PC-3 (cell line): Measurements from ENCODE around the gene NOX1. TPM values are rescaled to one million over a fixed set of nuclear protein-coding genes. Genes with fewer than 3 reads are reported as not detected.
A peak's percentile ranks its signal among the peaks of the same experiment; 100 is the strongest.

ENCODE experiments used
- ATAC-seq: fragments of 200-7000 bp; cut with Tn5 transposase; 2 replicates; pipeline ENCODE4 v1.9.1; 2020; ENCODE audit warnings: mild to moderate bottlenecking, moderate library complexity
- BruUV-seq: library from RNA; stranded (reverse); fragments of 400-500 nt; replicated peaks from 2 replicates; lab custom pipeline; 2021; lab: Mats Ljungman, UMichigan
- CTCF ChIA-PET: fragments of 300-600 bp; sonication (Branson Sonifier 250); formaldehyde crosslinking; loops from one replicate; lab custom pipeline; 2022; ENCODE audit warnings: antibody characterized with exemption; lab: Charles Lee
- POLR2A ChIA-PET: fragments of 300-600 bp; sonication (Branson Sonifier 250); formaldehyde crosslinking; loops from one replicate; lab custom pipeline; 2022; ENCODE audit warnings: antibody characterized with exemption; ENCODE audit not compliant: unreplicated experiment; lab: Charles Lee
- DNase-seq: peaks from one replicate; pipeline ENCODE4 v3.0.0-alpha.2; 2015
- H2AFZ ChIP-seq: fragments of 300-600 bp; sonication (generic); 2 replicates; pipeline ENCODE4 v1.6.0; 2016; ENCODE audit warnings: antibody characterized with exemption, low read length
- H3F3A ChIP-seq: fragments of 300-600 bp; sonication (generic); one replicate; pipeline ENCODE4 v1.6.0; 2017; ENCODE audit warnings: antibody characterized with exemption, low read length, control low read depth, mild to moderate bottlenecking; ENCODE audit not compliant: unreplicated experiment
- H3K27ac ChIP-seq: fragments of 300-600 bp; sonication (generic); 2 replicates; pipeline ENCODE4 v1.5.1; 2016; ENCODE audit warnings: mild to moderate bottlenecking, low read length
- H3K27me3 ChIP-seq: fragments of 300-600 bp; sonication (generic); 2 replicates; pipeline ENCODE4 v1.6.1; 2016; ENCODE audit warnings: low read length, mixed read lengths
- H3K36me3 ChIP-seq: fragments of 300-600 bp; sonication (generic); 2 replicates; pipeline ENCODE4 v1.6.1; 2016; ENCODE audit warnings: low read depth, mixed run types, low read length, mixed read lengths
- H3K4me1 ChIP-seq: fragments of 300-600 bp; sonication (generic); 2 replicates; pipeline ENCODE4 v1.5.1; 2016; ENCODE audit warnings: low read length; ENCODE audit not compliant: insufficient read depth
- H3K4me2 ChIP-seq: fragments of 300-600 bp; sonication (generic); 2 replicates; pipeline ENCODE4 v1.6.0; 2016; ENCODE audit warnings: low read length
- H3K4me3 ChIP-seq: fragments of 300-600 bp; sonication (generic); 2 replicates; pipeline ENCODE4 v1.5.1; 2016; ENCODE audit warnings: mild to moderate bottlenecking, low read length, mixed read lengths
- H3K79me2 ChIP-seq: fragments of 300-600 bp; sonication (generic); 2 replicates; pipeline ENCODE4 v1.6.1; 2017; ENCODE audit warnings: low read length, mixed read lengths
- H3K9ac ChIP-seq: fragments of 300-600 bp; sonication (generic); 2 replicates; pipeline ENCODE4 v1.6.0; 2016; ENCODE audit warnings: mild to moderate bottlenecking, low read length
- H3K9me2 ChIP-seq: fragments of 300-600 bp; sonication (generic); replicated peaks from 2 replicates; pipeline ENCODE4 v1.6.1; 2016; ENCODE audit warnings: mixed run types, low read length, mixed read lengths
- H3K9me3 ChIP-seq: fragments of 300-600 bp; sonication (generic); 2 replicates; pipeline ENCODE4 v1.6.1; 2016; ENCODE audit warnings: low read length, mixed read lengths
- H4K20me1 ChIP-seq: fragments of 300-600 bp; sonication (generic); 2 replicates; pipeline ENCODE4 v1.6.1; 2016; ENCODE audit warnings: low read length, mixed read lengths
- CTCF ChIP-seq: fragments of 300-600 bp; sonication (generic); conservative IDR thresholded peaks from 2 replicates; pipeline ENCODE4 v1.5.1; 2017; ENCODE audit warnings: antibody characterized with exemption, low read depth, mild to moderate bottlenecking, low read length
- EZH2 ChIP-seq: fragments of 300-600 bp; sonication (generic); IDR thresholded peaks from one replicate; pipeline ENCODE4 v1.6.1; 2017; ENCODE audit warnings: antibody characterized with exemption, mild to moderate bottlenecking, low read length; ENCODE audit not compliant: unreplicated experiment
- EZH2phosphoT487 ChIP-seq: fragments of 300-600 bp; sonication (generic); IDR thresholded peaks from 2 replicates; pipeline ENCODE4 v1.6.1; 2018; ENCODE audit warnings: mild to moderate bottlenecking, antibody characterized with exemption, low read length, borderline replicate concordance
- intact Hi-C: fragments of 100-400 bp; cut with micrococcal nuclease; formaldehyde crosslinking; loops from 2 replicates; pipeline ENCODE4 v1.9.0; 2023
- total RNA-seq: library from RNA; depleted of rRNA; stranded (reverse); fragments of >200 nt; gene quantifications from 2 replicates; pipeline ENCODE4 v1.2.3, GENCODE V29; 2014

NOX1 gene
- total RNA-seq, 1 experiment from 2014 or later = not detected

GRCh38 chrX:100819837-100820666 is 54.1 kb downstream of the NOX1 start, which contains the start of gene CSTF2:
Gene CSTF2, plus strand, starts transcription at chrX:100820391. Its CDS starts 26 bp downstream, at chrX:100820417.
- no peaks in the 10 kb centered on the region for H3F3A ChIP-seq
- intact Hi-C loops = loop anchor here (10.0 kb wide), 1 partner anchor 165 kb away; no protein-coding TSS in a partner anchor
- H3K36me3 ChIP-seq = peaks cover 19% of the 10 kb centered on the region
- no peaks in the 10 kb centered on the region for H3K9me2 ChIP-seq
- DNase-seq = peak; percentile 88
- H3K9ac ChIP-seq = peak within 1 kb of the TSS; percentile 86
- H2AFZ ChIP-seq = peak within 1 kb of the TSS; percentile 98
- H3K4me3 ChIP-seq = peak within 1 kb of the TSS; percentile 93
- H3K27me3 ChIP-seq = no peaks in the 10 kb centered on the region
- TSS peak; percentile 75 for BruUV-seq
- peak within 1 kb of the TSS; percentile 54 for H3K27ac ChIP-seq
- peaks cover 8% of the 10 kb centered on the region for H3K4me1 ChIP-seq
- H3K4me2 ChIP-seq = peak within 1 kb of the TSS; percentile 97
- peaks cover 15% of the 10 kb centered on the region for H3K79me2 ChIP-seq
- ChIA-PET POLR2A (interaction anchor here (0.6 to 0.7 kb wide), 2 partner anchors 9 to 1000 kb away, joined by 4 to 8 read pairs; no protein-coding TSS in a partner anchor), CTCF (interaction anchor here (0.7 kb wide), 1 partner anchor 135 kb away, joined by 3 read pairs; no protein-coding TSS in a partner anchor)
- TF ChIP-seq EZH2 = no peak
- no peak for TF ChIP-seq CTCF
- TF ChIP-seq EZH2phosphoT487 = no peak
- peak; percentile 99 for ATAC-seq
- no peaks in the 10 kb centered on the region for H3K9me3 ChIP-seq
- no peaks in the 10 kb centered on the region for H4K20me1 ChIP-seq

GRCh38 chrX:100819534-100819836 is 54.7 kb downstream of the NOX1 start:
- DNase-seq = no peak
- ATAC-seq = no peak
- no TSS peak for BruUV-seq
- intact Hi-C loops = no loop called here
- Histone ChIP-seq H4K20me1 (no peaks in the 10 kb centered on the region), H3K9me3 (no peaks in the 10 kb centered on the region), H3K27me3 (no peaks in the 10 kb centered on the region), H3K9me2 (no peaks in the 10 kb centered on the region), H3F3A (no peaks in the 10 kb centered on the region), H3K4me2 (peak overlapping the region; percentile 97), H2AFZ (peak overlapping the region; percentile 98), H3K36me3 (peaks cover 16% of the 10 kb centered on the region), H3K79me2 (peaks cover 15% of the 10 kb centered on the region), H3K27ac (peak overlapping the region; percentile 54), H3K4me1 (peaks cover 8% of the 10 kb centered on the region), H3K4me3 (peak overlapping the region; percentile 93), H3K9ac (peak overlapping the region; percentile 86)
- ChIA-PET CTCF (no interaction called here), POLR2A (no interaction called here)
- TF ChIP-seq EZH2phosphoT487 = no peak
- no peak for TF ChIP-seq EZH2
- no peak for TF ChIP-seq CTCF

GRCh38 chrX:100817340-100817739 is 56.8 kb downstream of the NOX1 start:
- no TSS peak for BruUV-seq

More at GRCh38 chrX:100817340-100817739, 56.8 kb downstream of the NOX1 start:
- Histone ChIP-seq H3K4me2 (no peak overlapping the region), H3K9ac (no peak overlapping the region), H3F3A (no peaks in the 10 kb centered on the region), H3K4me3 (no peak overlapping the region), H4K20me1 (no peaks in the 10 kb centered on the region), H3K36me3 (no peaks in the 10 kb centered on the region; the same call in 1 of the 2 replicates), H3K4me1 (peaks cover 15% of the 10 kb centered on the region), H3K27me3 (no peaks in the 10 kb centered on the region), H3K27ac (no peak overlapping the region), H3K9me3 (no peaks in the 10 kb centered on the region), H2AFZ (no peak overlapping the region), H3K79me2 (peaks cover 15% of the 10 kb centered on the region), H3K9me2 (no peaks in the 10 kb centered on the region)
- CTCF ChIA-PET = no interaction called here
- intact Hi-C loops = no loop called here
- POLR2A ChIA-PET = no interaction called here
- TF ChIP-seq CTCF (no peak), EZH2 (no peak), EZH2phosphoT487 (no peak)
- DNase-seq (no peak), ATAC-seq (no peak)
